HG03378 (cell line): ENCODE measurements around the gene GAP43.

Source experiments
- ATAC-seq: cut with Tn5 transposase; IDR thresholded peaks from one replicate; pipeline ENCODE4 v1.9.1; 2021; ENCODE audit warnings: mild to moderate bottlenecking, moderate library complexity; ENCODE audit not compliant: unreplicated experiment

GAP43 gene

GRCh38 chr3:115626721-115627120, 3.4 kb downstream of the GAP43 start:
- ATAC-seq = no peak

GRCh38 chr3:115627180-115628074, 4.1 kb downstream of the GAP43 start:
- peak; percentile 89 for ATAC-seq

- peak; percentile 36 for ATAC-seq
These were observed 4.7 kb downstream of the GAP43 start for GRCh38 chr3:115628075-115628412.

GRCh38 chr3:115630850-115631249, 7.5 kb downstream of the GAP43 start:
- no peak for ATAC-seq

- no peak for ATAC-seq
These were observed 8.7 kb downstream of the GAP43 start for GRCh38 chr3:115632026-115632425.

GRCh38 chr3:115633467-115633866, 10.2 kb downstream of the GAP43 start:
- ATAC-seq = peak; percentile 54

GRCh38 chr3:115634052-115634451, 10.7 kb downstream of the GAP43 start:
- ATAC-seq = no peak

- no peak for ATAC-seq
These were observed 12.1 kb downstream of the GAP43 start for GRCh38 chr3:115635406-115635805.

- ATAC-seq = no peak
These were observed 14.9 kb downstream of the GAP43 start for GRCh38 chr3:115638241-115638640.

- ATAC-seq = no peak
These were observed 15.7 kb downstream of the GAP43 start for GRCh38 chr3:115638991-115639390.

GRCh38 chr3:115644391-115644790, 21.1 kb downstream of the GAP43 start:
- ATAC-seq = no peak

GRCh38 chr3:115646027-115646690, 22.8 kb downstream of the GAP43 start:
- no peak for ATAC-seq

- ATAC-seq = no peak
These were observed 25.2 kb downstream of the GAP43 start for GRCh38 chr3:115648559-115648958.

GRCh38 chr3:115651087-115651486, 27.8 kb downstream of the GAP43 start:
- ATAC-seq = peak; percentile 57

- peak; percentile 25 for ATAC-seq
These were observed 28.3 kb downstream of the GAP43 start for GRCh38 chr3:115651599-115651998.

- ATAC-seq = peak; percentile 82
These were observed 29.4 kb downstream of the GAP43 start for GRCh38 chr3:115652738-115653137.

GRCh38 chr3:115655761-115656282, 32.5 kb downstream of the GAP43 start:
- ATAC-seq = no peak

- no peak for ATAC-seq
These were observed 33.9 kb downstream of the GAP43 start for GRCh38 chr3:115657168-115657567.

- no peak for ATAC-seq
These were observed 34.7 kb downstream of the GAP43 start for GRCh38 chr3:115658032-115658336.

GRCh38 chr3:115658337-115659181, 35.2 kb downstream of the GAP43 start:
- peak; percentile 64 for ATAC-seq
